ENCODE measurements around the gene PKD1.

DNA sequence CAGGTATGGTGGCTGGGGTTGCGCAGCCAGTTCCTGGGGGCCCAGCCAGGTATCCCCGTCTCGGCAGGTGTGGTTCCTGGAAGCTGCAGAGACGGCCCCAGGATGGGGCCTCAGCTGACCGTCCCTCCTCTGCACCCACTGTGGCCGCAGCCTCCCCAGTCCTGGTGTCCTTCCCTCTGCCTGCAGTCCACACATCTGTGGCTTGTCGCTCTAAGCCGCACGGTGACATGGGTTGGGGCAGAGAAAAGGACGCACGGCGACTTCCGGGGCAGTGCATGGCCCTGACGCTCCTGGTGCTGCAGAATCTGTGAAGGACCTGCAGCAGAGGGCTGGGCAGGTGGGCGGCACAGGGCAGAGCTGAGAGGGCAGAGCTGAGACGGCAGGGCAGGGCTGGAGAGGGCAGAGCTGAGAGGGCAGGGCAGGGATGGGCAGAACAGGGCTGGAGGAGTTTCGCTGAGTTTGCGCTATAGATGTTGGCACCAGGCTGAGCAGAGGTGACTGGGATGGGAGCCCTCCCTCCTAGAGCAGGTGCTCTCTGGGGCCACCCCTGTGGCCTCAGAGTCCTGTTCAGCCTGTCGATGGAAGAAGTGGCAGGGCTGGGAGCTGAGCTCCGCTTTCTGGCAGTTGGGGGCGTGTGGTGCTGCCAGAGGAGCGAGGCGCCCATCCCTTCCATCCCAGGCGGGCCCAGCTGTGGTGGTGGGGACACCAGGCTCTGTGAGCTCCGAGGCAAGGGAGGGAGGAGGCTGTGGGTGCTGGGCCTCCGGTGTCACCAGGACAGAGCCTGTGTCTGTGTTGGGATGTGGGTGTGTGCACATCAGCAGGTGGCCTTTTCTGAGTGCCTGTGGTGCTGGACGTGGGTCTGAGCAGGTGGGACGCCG is 64.9 kb downstream of the PKD1 start:
- TF ChIP-seq GATA2 (IDR thresholded peaks at IDR 0.05; ENCODE audit: low read depth, low read length), result no peak
- no peak for TF ChIP-seq GATA3 (IDR thresholded peaks at IDR 0.05; ENCODE audit: low read depth, low read length)
